Gastroesophageal sphincter (tissue), 3 donors: ENCODE measurements around the gene TMEM252.

ENCODE experiments used
- POLR2A ChIP-seq, 2 donors: fragments of 450-650 bp; IDR thresholded peaks; one replicate each; pipeline ENCODE4 v1.6.1; 2017; ENCODE audit warnings: antibody characterized with exemption in 2 of 2, mild to moderate bottlenecking in 2 of 2, moderate library complexity in 1 of 2
- POLR2AphosphoS5 ChIP-seq: sonication (generic); formaldehyde crosslinking; IDR thresholded peaks from one replicate; pipeline ENCODE4 v1.6.1; 2017; ENCODE audit warnings: antibody characterized with exemption
- TF ChIP-seq, protein P1 (sequence below), 4 experiments: fragments of 200-600 bp in 2 of 4; fragments of 450-650 bp in 2 of 4; sonication (generic) in 1 of 4; IDR thresholded peaks; one replicate each; pipeline ENCODE4 v1.5.1; 2017 to 2019; ENCODE audit warnings: antibody characterized with exemption in 4 of 4, mild to moderate bottlenecking in 2 of 4, moderate library complexity in 2 of 4

DNA sequence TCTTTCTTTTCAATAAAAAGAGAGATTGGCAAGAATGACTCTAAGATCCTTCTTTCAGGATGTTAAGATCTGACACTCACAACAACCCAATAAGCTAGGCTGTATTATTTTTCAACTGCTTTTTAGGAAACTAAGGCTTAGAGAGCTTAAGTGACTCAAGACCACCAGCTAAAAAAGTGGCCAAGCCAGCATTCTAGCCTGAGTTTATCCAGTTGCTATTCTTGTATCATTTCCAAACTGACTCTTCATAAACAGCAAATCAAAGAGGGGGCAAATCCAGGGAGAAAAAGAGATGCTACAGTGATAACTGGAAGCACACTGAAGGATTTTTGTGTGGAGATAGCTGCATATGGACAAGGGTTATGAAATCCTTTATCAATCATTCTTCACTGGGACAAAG, 47.1 kb downstream of the TMEM252 start:
- TF ChIP-seq POLR2A (IDR thresholded peaks at IDR 0.05) (no peak), POLR2AphosphoS5 (no peak)
- TF ChIP-seq, protein P1, sequence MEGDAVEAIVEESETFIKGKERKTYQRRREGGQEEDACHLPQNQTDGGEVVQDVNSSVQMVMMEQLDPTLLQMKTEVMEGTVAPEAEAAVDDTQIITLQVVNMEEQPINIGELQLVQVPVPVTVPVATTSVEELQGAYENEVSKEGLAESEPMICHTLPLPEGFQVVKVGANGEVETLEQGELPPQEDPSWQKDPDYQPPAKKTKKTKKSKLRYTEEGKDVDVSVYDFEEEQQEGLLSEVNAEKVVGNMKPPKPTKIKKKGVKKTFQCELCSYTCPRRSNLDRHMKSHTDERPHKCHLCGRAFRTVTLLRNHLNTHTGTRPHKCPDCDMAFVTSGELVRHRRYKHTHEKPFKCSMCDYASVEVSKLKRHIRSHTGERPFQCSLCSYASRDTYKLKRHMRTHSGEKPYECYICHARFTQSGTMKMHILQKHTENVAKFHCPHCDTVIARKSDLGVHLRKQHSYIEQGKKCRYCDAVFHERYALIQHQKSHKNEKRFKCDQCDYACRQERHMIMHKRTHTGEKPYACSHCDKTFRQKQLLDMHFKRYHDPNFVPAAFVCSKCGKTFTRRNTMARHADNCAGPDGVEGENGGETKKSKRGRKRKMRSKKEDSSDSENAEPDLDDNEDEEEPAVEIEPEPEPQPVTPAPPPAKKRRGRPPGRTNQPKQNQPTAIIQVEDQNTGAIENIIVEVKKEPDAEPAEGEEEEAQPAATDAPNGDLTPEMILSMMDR (IDR thresholded peaks at IDR 0.05), result no peak
